HepG2 (cell line): ENCODE results near the gene INA. TPM values are rescaled to one million over a fixed set of nuclear protein-coding genes. Genes with fewer than 3 reads are reported as not detected.

Experiments used
- GATAD2A ChIP-seq: IDR thresholded peaks from 2 replicates; pipeline ENCODE4 v1.6.1; 2016
- KLF16 ChIP-seq, 2 experiments: sonication (generic) in 1 of 2; formaldehyde crosslinking in 1 of 2; IDR thresholded peaks; 2 replicates each; pipeline versions ENCODE4 v1.6.1 to v1.8.0; 2016 to 2023; ENCODE audit warnings: missing genetic modification reagents in 2 of 2, missing compliant biosample characterization in 1 of 2
- PCBP1 ChIP-seq: fragments of 200-400 bp; formaldehyde crosslinking; IDR thresholded peaks from 2 replicates; pipeline ENCODE4 v1.6.1; 2017; ENCODE audit warnings: mild to moderate bottlenecking, low read depth, low read length, borderline replicate concordance
- ZBTB1 ChIP-seq: sonication (generic); formaldehyde crosslinking; IDR thresholded peaks from 2 replicates; pipeline ENCODE4 v1.4.0; 2020; ENCODE audit warnings: missing genetic modification reagents, borderline replicate concordance
- ZFY ChIP-seq: sonication (generic); formaldehyde crosslinking; IDR thresholded peaks from 2 replicates; pipeline ENCODE4 v1.4.0; 2020; ENCODE audit warnings: missing genetic modification reagents
- ZMAT3 ChIP-seq: sonication (generic); formaldehyde crosslinking; conservative IDR thresholded peaks from 2 replicates; pipeline ENCODE4 v1.7.0; 2021; ENCODE audit warnings: missing genetic modification reagents
- ZNF331 ChIP-seq: sonication (generic); formaldehyde crosslinking; IDR thresholded peaks from 2 replicates; pipeline ENCODE4 v1.4.0; 2020; ENCODE audit warnings: missing genetic modification reagents
- ZNF615 ChIP-seq: sonication (generic); formaldehyde crosslinking; IDR thresholded peaks from 2 replicates; pipeline ENCODE4 v1.5.0; 2020; ENCODE audit warnings: mild to moderate bottlenecking, missing genetic modification reagents, borderline replicate concordance
- polyA plus RNA-seq, 8 experiments: library from polyadenylated mRNA; depleted of rRNA in 3 of 8; stranded (reverse) in 7 of 8; unstranded in 1 of 8; fragments of >200 nt; fragmentation: Illumina TruSeq in 4 of 8; extraction: Trizol in 4 of 8; gene quantifications; 2 replicates each; pipeline versions ENCODE4 v1.2.1 to v1.2.3, GENCODE V29; 2011 to 2016; ENCODE audit warnings: low read depth in 4 of 8, missing spikeins in 1 of 8, mixed read lengths in 1 of 8; ENCODE audit not compliant: insufficient read depth in 1 of 8
- total RNA-seq, 5 experiments: library from RNA; depleted of rRNA; stranded (reverse); fragments of >200 nt; fragmentation: Illumina TruSeq; extraction: Trizol; gene quantifications; 2 replicates each; pipeline ENCODE4 v1.2.3, GENCODE V29; 2016; ENCODE audit warnings: low read depth in 1 of 5
- TF ChIP-seq, protein P1 (sequence below): sonication (generic); formaldehyde crosslinking; IDR thresholded peaks from 2 replicates; pipeline ENCODE4 v1.8.1; 2023; ENCODE audit warnings: mild to moderate bottlenecking, missing genetic modification reagents
- TF ChIP-seq, protein P2 (sequence below): IDR thresholded peaks from 2 replicates; pipeline ENCODE4 v1.6.1; 2018; ENCODE audit warnings: missing genetic modification reagents, mild to moderate bottlenecking, missing compliant biosample characterization
- TF ChIP-seq, protein P3 (sequence below): sonication (generic); formaldehyde crosslinking; IDR thresholded peaks from 2 replicates; pipeline ENCODE4 v1.9.0; 2021; ENCODE audit warnings: missing genetic modification reagents, borderline replicate concordance
- TF ChIP-seq, protein P4 (sequence below): sonication (generic); formaldehyde crosslinking; conservative IDR thresholded peaks from 2 replicates; pipeline ENCODE4 v1.4.0; 2020; ENCODE audit warnings: missing genetic modification reagents
- TF ChIP-seq, protein P5 (sequence below): IDR thresholded peaks from 2 replicates; pipeline ENCODE4 v1.6.1; 2016; ENCODE audit warnings: mild to moderate bottlenecking

Gene INA
- total and polyA plus RNA-seq, 2 of the 13 experiments (the other 11 are each of a cell fraction or from before 2014, with no cell fraction given): 0.04 to 0.13 TPM

DNA sequence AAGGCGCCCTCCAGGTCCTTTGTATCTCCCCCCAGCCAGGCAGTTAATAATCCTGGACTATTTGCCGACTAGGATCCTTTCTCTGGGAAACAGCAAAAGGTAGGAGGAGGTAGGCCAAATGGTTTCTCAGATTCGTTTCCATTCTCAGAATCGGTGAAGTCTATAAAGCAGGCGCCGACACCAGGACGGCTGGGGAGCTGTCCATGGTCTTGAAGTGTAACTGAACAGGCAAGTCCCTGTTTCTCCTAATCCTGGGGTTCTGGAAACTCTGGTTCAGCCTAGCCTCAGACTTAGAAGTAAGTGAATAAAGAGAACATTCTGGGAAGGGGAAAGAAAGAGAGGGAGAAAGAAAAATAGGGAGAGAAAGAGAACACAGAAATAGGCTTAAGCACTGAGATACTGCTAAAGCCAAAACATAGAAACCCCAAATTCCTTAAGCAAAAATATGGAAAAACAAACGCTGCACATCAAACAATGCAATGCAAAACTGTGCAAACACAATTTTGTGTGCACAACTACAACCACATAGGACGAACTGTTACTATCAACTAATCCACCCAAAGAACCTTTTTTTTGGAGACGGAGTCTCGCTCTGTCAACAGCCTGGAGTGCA, 11.1 kb upstream of the INA start (continued):
- TF ChIP-seq, protein P1, sequence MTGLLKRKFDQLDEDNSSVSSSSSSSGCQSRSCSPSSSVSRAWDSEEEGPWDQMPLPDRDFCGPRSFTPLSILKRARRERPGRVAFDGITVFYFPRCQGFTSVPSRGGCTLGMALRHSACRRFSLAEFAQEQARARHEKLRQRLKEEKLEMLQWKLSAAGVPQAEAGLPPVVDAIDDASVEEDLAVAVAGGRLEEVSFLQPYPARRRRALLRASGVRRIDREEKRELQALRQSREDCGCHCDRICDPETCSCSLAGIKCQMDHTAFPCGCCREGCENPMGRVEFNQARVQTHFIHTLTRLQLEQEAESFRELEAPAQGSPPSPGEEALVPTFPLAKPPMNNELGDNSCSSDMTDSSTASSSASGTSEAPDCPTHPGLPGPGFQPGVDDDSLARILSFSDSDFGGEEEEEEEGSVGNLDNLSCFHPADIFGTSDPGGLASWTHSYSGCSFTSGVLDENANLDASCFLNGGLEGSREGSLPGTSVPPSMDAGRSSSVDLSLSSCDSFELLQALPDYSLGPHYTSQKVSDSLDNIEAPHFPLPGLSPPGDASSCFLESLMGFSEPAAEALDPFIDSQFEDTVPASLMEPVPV (CRISPR knock-in tag): 0 out of 2 replicates have a peak, but pooled peaks have one; percentile 29
- TF ChIP-seq, protein P2, sequence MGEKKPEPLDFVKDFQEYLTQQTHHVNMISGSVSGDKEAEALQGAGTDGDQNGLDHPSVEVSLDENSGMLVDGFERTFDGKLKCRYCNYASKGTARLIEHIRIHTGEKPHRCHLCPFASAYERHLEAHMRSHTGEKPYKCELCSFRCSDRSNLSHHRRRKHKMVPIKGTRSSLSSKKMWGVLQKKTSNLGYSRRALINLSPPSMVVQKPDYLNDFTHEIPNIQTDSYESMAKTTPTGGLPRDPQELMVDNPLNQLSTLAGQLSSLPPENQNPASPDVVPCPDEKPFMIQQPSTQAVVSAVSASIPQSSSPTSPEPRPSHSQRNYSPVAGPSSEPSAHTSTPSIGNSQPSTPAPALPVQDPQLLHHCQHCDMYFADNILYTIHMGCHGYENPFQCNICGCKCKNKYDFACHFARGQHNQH (CRISPR knock-in tag): peak; percentile 78; the same call in 1 of the 2 replicates
- TF ChIP-seq PCBP1 (no peak), ZNF331 (peak; percentile 88), ZMAT3 (peak; percentile 70; the same call in 1 of the 2 replicates), ZFY (CRISPR knock-in tag) (no peak), KLF16 (CRISPR knock-in tag; IDR thresholded peaks at IDR 0.05) (peak in 1 of 2 experiments; percentile 95; a peak in 2 of 4 replicates), ZNF615 (CRISPR knock-in tag) (0 out of 2 replicates have a peak, but pooled peaks have one; percentile 50), ZBTB1 (CRISPR knock-in tag) (peak; percentile 90; the same call in 1 of the 2 replicates), GATAD2A (CRISPR knock-in tag) (0 out of 2 replicates have a peak, but pooled peaks have one; percentile 39)
- TF ChIP-seq, protein P3, sequence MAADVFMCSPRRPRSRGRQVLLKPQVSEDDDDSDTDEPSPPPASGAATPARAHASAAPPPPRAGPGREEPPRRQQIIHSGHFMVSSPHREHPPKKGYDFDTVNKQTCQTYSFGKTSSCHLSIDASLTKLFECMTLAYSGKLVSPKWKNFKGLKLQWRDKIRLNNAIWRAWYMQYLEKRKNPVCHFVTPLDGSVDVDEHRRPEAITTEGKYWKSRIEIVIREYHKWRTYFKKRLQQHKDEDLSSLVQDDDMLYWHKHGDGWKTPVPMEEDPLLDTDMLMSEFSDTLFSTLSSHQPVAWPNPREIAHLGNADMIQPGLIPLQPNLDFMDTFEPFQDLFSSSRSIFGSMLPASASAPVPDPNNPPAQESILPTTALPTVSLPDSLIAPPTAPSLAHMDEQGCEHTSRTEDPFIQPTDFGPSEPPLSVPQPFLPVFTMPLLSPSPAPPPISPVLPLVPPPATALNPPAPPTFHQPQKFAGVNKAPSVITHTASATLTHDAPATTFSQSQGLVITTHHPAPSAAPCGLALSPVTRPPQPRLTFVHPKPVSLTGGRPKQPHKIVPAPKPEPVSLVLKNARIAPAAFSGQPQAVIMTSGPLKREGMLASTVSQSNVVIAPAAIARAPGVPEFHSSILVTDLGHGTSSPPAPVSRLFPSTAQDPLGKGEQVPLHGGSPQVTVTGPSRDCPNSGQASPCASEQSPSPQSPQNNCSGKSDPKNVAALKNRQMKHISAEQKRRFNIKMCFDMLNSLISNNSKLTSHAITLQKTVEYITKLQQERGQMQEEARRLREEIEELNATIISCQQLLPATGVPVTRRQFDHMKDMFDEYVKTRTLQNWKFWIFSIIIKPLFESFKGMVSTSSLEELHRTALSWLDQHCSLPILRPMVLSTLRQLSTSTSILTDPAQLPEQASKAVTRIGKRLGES (CRISPR knock-in tag): peak; percentile 54; the same call in 1 of the 2 replicates
- TF ChIP-seq, protein P4, sequence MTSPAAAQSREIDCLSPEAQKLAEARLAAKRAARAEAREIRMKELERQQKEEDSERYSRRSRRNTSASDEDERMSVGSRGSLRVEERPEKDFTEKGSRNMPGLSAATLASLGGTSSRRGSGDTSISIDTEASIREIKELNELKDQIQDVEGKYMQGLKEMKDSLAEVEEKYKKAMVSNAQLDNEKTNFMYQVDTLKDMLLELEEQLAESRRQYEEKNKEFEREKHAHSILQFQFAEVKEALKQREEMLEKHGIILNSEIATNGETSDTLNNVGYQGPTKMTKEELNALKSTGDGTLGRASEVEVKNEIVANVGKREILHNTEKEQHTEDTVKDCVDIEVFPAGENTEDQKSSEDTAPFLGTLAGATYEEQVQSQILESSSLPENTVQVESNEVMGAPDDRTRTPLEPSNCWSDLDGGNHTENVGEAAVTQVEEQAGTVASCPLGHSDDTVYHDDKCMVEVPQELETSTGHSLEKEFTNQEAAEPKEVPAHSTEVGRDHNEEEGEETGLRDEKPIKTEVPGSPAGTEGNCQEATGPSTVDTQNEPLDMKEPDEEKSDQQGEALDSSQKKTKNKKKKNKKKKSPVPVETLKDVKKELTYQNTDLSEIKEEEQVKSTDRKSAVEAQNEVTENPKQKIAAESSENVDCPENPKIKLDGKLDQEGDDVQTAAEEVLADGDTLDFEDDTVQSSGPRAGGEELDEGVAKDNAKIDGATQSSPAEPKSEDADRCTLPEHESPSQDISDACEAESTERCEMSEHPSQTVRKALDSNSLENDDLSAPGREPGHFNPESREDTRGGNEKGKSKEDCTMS (CRISPR knock-in tag): 0 out of 2 replicates have a peak, but pooled peaks have one; percentile 79
- TF ChIP-seq, protein P5, sequence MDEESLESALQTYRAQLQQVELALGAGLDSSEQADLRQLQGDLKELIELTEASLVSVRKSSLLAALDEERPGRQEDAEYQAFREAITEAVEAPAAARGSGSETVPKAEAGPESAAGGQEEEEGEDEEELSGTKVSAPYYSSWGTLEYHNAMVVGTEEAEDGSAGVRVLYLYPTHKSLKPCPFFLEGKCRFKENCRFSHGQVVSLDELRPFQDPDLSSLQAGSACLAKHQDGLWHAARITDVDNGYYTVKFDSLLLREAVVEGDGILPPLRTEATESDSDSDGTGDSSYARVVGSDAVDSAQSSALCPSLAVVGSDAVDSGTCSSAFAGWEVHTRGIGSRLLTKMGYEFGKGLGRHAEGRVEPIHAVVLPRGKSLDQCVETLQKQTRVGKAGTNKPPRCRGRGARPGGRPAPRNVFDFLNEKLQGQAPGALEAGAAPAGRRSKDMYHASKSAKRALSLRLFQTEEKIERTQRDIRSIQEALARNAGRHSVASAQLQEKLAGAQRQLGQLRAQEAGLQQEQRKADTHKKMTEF (CRISPR knock-in tag): peak; percentile 34; the same call in 1 of the 2 replicates
